AML-193 (cell line): ENCODE results near the gene ACTG1.

Source experiments
- DNase-seq, 2 experiments: peaks; one replicate each; lab custom pipeline; 2025; lab: John Stamatoyannopoulos, UW

The ACTG1 gene

DNA sequence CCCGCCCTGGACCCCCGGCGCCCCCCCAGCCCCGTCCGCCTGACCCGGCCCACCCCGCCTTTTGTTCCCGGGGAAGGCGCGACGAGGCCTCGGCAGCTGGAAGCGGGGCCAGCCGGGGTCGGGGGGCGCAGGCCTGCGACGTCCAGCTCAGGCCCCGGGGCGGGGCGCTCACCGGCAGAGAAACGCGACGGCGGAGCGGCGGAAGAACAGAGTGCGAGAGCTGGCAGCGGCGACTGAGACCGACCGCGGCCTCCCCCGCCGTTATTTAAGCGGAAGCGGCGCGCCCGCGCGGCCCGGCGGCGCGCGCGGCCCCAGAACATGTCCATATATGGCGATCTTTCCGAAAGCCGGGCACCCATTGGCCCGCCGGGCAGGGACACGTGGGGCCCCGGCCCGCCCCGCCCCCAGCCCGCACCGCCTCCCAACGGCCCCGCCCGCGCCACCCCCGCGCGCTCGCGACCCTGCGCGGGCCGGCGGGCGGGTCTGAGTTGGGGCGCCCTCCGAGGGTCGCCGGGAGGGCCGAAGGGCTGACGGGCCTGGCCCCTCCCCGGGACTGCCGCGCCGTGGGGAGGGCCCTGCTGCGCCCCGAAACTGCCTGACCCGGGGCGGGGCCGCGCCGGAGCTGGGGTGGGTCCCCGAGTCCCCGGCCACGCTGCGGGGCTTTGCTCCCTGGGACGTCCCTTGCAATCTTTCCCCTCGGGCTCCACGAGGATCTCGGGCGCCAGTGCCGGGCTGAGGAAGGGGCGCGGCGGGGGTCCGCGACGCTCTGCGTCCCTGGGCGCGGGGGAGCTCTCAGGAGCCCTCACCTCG lies at the start of gene ACTG1:
TSS of gene ACTG1 (minus strand) at position 238 of the 810 bp plus-strand sequence. CDS start 445 bp downstream, outside the sequence.
- DNase-seq, result peak; percentile 92 to 95

- DNase-seq, result no peak
Measured at GRCh38 chr17:81561494-81561885, 48.9 kb upstream of the ACTG1 start.

DNA sequence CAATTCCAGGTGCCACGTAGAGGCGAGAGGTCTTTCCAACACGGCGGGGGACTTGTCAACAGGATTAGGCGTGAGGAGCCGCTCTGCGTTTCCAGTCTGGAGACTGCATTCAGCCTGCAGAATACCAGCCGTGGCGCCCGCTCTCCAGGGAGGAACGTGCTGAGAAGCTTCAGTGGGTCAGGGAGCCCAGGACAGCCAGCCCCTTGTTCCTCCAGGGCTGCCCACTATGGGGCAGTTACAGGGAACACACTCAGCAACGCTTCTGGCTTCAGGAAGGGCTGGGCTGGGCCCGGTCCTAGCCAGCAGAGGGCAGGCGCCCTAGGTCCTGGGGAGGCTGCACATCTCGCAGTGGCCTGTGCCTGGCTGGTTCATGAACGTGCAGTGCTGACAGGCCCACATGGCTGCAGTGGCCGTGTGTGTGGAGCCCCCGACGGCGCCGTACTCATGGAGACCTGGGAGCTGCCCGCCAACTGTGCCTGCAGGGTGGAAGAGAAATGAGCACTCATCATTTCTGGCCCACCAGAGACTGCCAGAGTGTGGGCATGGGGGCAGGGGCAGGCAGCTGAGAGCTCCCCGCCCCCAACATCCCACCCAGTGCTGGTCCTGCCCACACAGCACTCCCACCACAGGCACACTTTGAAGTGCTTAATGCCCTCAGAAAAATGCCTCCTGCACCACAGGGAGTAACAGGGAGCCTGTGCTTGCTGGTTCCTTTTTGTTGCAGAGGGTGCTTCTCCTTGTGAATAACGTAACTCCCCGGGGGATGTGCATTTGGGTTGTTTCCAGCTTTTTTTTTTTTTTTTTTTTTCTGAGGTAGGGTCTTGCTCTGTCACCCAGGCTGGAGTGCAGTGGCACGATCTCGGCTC lies 46.6 kb upstream of the ACTG1 start:
- no peak for DNase-seq

DNA sequence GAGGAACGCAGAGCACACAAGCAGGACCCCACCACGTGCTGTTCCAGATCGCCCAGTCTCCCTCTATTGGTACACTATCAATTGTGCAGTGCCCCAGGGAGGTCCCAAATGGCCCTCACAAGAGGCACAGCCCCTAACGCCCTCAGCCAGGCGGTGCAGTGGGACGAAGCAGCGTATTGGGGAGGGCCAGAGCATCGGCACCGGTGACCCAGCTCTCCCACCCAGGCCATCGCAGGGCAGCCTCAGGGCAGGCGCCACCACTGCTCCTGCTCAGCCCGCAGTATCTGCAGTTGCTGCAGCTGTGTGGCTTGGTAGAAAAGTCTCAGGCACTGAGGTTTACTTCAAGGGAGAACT lies 45.5 kb upstream of the ACTG1 start:
- no peak for DNase-seq

DNA sequence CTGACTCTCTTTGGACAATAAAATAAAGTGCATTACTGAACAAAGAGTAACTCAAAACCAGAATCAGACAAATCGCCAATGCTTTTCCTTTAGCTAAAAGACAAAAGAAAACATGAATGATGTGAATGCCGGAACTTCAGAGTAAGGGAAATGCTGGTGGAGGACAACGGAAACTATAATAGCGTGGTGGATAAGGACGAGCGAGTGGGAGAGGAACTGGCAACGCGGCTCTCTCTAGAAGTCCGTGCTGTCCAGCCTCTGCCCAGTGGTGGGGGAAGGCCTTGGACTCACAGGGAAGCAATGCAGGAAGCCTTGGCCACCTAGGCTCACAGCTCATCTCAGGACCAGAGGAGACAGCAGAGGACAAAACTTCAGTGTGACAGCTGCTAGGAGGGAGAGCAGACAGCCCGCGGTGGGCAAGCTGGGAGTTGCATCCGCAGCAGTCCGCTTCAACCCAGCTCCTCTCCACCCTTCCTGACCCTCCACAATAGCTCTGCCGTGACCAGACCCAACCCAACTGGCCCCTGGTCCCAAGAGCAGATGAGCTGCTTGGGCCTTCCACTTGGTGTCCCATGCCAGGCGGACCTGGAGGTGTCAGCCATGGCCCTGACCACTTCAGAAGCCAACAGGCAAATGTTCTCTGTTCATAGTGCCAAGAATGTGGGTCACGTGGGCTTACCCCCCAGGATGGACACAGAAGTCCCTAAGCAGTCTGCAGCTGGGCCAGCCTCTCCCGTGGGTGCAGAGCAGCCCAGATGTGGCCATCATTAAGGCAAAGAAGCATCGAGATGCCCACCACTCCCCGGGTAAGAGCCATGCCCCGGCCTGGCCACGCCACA lies 44.9 kb upstream of the ACTG1 start:
- no peak for DNase-seq

DNA sequence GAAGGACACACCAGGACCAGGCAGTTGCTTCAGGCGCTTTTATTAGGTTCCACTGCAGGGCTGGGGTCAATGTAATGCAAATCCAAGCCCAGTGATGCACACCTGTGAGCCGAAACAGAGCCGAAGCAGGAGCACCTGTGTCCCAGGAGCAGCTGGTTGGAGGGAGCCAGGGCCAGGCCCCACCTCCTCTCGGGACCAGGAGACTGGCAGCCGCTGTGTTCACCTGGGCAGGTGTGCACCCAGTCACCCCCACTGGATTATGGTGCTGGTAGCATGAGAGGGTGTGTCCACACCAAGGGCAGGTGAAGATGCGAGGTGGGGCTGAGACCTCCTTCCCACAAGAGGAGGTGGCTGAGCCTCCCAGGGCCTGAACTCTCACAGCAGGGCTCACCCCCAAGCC lies 44.3 kb upstream of the ACTG1 start:
- DNase-seq, result no peak

GRCh38 chr17:81556175-81556691 lies 43.6 kb upstream of the ACTG1 start:
- no peak for DNase-seq

- DNase-seq, result peak in 1 of 2 experiments; percentile 37
Measured at GRCh38 chr17:81553616-81554181, 41.1 kb upstream of the ACTG1 start.

- DNase-seq, result peak; percentile 94 to 95
Measured at GRCh38 chr17:81553018-81553615, 40.5 kb upstream of the ACTG1 start.

DNA sequence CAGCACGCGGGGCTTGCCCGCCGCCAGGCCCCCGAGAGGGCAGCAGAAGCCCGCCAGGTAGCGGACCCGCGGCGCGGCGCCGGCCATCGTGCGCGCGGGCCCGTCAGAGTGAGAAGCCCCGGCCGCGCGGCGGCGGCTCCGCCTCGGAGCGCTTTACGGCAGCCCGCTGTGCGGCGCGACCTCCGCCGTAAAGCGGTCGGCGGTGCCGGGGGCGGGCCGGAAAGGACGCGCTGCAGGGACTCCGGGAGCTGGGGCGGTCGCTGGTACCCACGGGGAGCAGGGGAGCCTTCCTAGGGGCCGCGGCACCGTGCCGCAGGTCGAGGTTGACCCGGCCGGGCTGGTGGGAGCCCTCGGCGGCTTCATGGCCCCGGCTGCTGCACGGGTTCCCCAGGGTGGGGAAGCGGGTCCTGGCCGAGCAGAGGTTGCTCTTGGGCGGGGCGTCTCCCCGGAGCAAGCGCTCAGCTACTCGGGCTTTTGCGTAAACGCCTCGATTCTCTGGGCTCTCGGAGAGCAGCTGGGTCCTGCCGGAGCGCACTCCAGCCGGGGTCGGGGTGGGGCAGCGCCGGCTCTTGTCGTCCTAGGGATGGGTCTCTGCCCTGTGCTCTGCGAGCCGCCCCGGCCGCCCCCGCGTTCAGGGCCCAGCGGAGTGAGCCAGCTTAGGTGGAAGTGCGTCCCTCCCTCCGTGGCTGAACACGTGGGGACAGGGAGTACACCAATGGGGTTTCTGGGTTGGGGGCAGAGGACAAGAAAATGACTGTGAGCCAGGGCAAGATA lies 39.8 kb upstream of the ACTG1 start, which contains the start of gene FAAP100:
TSS of gene FAAP100 (minus strand) at position 110 of the 774 bp plus-strand sequence. CDS start at position 87, 23 bp downstream.
- peak; percentile 60 to 83 for DNase-seq

DNA sequence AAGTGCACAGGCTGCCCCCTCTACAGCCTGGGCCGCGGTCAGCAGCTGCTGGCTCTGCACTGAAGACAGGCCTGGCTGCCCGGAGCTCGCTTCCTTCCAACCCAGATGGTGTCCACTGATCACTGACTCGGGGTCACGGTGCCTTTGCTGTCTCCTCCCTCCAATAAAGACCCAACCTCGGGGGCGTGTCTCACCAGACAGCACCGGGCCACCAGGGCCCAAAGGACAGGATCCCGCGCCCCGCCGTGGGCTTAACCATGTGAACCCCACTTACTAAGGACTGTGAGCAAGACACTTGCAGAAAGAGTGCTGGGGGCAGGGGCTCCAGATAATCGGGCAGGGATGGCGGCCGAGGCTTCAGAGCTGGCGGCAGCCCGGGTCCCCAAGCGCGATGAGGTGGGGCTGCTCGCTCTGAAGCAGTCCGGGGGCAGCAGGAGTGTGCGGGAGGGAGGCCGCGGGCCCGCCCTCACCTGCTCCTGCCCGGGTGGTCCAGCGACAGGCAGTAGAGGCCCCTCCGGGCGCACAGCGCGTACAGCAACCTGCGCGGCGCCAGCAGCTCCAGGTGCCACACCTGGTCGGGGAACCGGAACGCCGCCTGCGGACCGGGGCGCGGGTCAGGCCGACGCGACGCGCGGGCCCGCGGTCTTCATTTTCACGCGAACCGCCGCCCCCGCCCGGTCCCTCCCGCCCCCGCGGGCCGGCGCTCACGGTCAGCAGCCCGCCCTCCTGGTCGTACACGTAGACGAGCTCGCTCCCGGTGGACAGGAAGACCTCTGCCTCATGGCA lies 39.1 kb upstream of the ACTG1 start:
- DNase-seq, result no peak

GRCh38 chr17:81550830-81551457 lies 38.3 kb upstream of the ACTG1 start:
- DNase-seq, result no peak

- DNase-seq, result no peak
Measured at GRCh38 chr17:81550285-81550684, 37.7 kb upstream of the ACTG1 start.

GRCh38 chr17:81549826-81550225 lies 37.2 kb upstream of the ACTG1 start:
- DNase-seq, result no peak

DNA sequence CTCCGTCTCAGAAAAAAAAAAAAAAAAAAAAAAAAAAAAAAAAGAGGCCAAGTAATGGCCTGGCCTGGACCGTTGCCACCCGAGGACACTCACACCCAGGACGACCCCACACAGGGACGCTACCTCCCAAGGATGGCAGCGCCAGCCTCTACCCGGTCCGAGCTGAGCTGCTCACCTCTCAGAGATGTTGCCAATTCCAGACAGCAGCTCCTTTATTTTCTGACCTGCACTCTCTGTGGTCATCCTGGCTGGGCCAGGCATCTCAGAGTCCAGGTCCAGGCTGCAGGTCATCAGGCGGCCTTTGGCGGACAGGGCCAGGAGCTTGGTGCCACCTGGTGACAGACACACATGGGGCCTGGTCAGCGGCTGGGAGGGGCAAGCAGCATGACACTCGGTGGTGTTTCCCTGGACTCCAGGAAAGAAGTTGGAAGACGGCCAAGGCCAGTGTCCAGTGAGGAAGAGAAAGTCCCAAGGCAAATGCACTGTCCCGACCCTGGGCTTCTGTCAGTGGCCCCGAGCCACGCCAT lies 36.5 kb upstream of the ACTG1 start:
- no peak for DNase-seq

DNA sequence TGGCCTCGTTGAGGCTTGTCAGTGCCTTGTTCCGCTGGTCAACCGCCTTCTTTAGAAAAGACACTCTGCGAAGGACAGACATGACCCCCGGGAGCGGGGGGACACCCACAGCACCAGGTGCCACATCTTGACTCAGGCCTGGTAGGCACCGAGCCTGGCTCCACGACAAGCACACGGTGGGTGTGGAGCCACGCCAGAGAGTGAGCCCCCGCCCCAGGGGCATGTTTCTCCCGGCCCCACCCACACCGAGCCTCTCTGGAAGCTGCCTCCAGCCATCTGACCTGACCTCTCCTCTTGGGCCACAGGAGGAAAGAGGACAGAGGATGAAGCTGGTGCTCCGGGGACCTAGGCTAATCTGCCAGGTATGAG lies 35.0 kb upstream of the ACTG1 start:
- DNase-seq, result no peak

GRCh38 chr17:81546906-81547613 lies 34.5 kb upstream of the ACTG1 start:
- DNase-seq, result no peak
